HCT116 (cell line): ENCODE data around the gene ARHGEF6. TPM values are rescaled to one million over a fixed set of nuclear protein-coding genes. Genes with fewer than 3 reads are reported as not detected.

Source experiments
- ATAC-seq: fragments of 200-7000 bp; cut with Tn5 transposase; 2 replicates; pipeline ENCODE4 v1.9.1; 2020; ENCODE audit warnings: mild to moderate bottlenecking, moderate library complexity
- BruUV-seq: library from RNA; stranded (reverse); fragments of 400-500 nt; replicated peaks from 2 replicates; lab custom pipeline; 2021; lab: Mats Ljungman, UMichigan
- CTCF ChIA-PET: fragments of 300-600 bp; sonication (Branson Sonifier 250); formaldehyde crosslinking; loops from one replicate; lab custom pipeline; 2021; ENCODE audit warnings: antibody characterized with exemption; lab: Charles Lee
- POLR2A ChIA-PET: fragments of 300-600, 350-600 bp; sonication (Branson Sonifier 250); formaldehyde crosslinking; loops from one replicate; lab custom pipeline; 2021; ENCODE audit warnings: antibody characterized with exemption; lab: Charles Lee
- RAD21 ChIA-PET, 2 experiments: fragments of 300-600 bp; sonication (Branson Sonifier 250); formaldehyde crosslinking; loops; one replicate each; lab custom pipeline; 2023; ENCODE audit warnings: low total read pairs in 2 of 2; ENCODE audit not compliant: uncharacterized antibody in 2 of 2, unreplicated experiment in 2 of 2, low non-redundant PET in 1 of 2; lab: Charles Lee
- DNase-seq: peaks from one replicate; pipeline ENCODE4 v3.0.0-alpha.2; 2010; ENCODE audit warnings: low read depth, low spot score
- H2AFZ ChIP-seq: fragments of 200-600 bp; shearing (Covaris generic), sonication (generic); 2 replicates; pipeline ENCODE4 v1.6.1; 2017; ENCODE audit warnings: low read depth, mixed run types, mixed read lengths, antibody characterized with exemption, low read length; ENCODE audit not compliant: poor library complexity, severe bottlenecking
- H3K27ac ChIP-seq: 2 replicates; pipeline ENCODE4 v1.5.1; 2012; ENCODE audit warnings: low read depth, low read length
- H3K27me3 ChIP-seq: fragments of 200-600 bp; sonication (generic); 2 replicates; pipeline ENCODE4 v1.6.1; 2016; ENCODE audit warnings: mixed run types, low read length, mixed read lengths; ENCODE audit not compliant: insufficient read depth
- H3K36me3 ChIP-seq, 2 experiments: fragments of 200-500 bp in 1 of 2; fragments of 200-600 bp in 1 of 2; sonication (Bioruptor generic) in 1 of 2; sonication (generic) in 1 of 2; 2 replicates each; pipeline versions ENCODE4 v1.5.1 to v1.6.1; 2014 to 2016; ENCODE audit warnings: low read length in 2 of 2, inconsistent platforms in 1 of 2, mixed read lengths in 1 of 2, mixed run types in 1 of 2; ENCODE audit not compliant: insufficient read depth in 2 of 2, control insufficient read depth in 1 of 2
- H3K4me1 ChIP-seq, 2 experiments: fragments of 200-600 bp in 1 of 2; sonication (generic) in 1 of 2; 2 replicates each; pipeline versions ENCODE4 v1.5.1 to v1.6.1; 2012 to 2017; ENCODE audit warnings: low read length in 2 of 2, inconsistent platforms in 1 of 2, mild to moderate bottlenecking in 1 of 2, mixed read lengths in 1 of 2, mixed run types in 1 of 2, moderate library complexity in 1 of 2; ENCODE audit not compliant: insufficient read depth in 2 of 2, control insufficient read depth in 1 of 2
- H3K4me2 ChIP-seq: fragments of 200-600 bp; sonication (generic); 2 replicates; pipeline ENCODE4 v1.6.1; 2017; ENCODE audit warnings: mixed run types, low read length, mixed read lengths
- H3K4me3 ChIP-seq, 2 experiments: fragments of 200-600 bp in 1 of 2; sonication (generic) in 1 of 2; replicated peaks in 1 of 2; 2 replicates each; pipeline ENCODE4 v1.5.1; 2011 to 2016; ENCODE audit warnings: low read length in 2 of 2, control low read depth in 1 of 2, low read depth in 1 of 2, mild to moderate bottlenecking in 1 of 2, mixed read lengths in 1 of 2, mixed run types in 1 of 2
- H3K79me2 ChIP-seq: fragments of 200-600 bp; sonication (generic); 2 replicates; pipeline ENCODE4 v1.6.1; 2017; ENCODE audit warnings: mild to moderate bottlenecking, mixed run types, low read length, moderate library complexity, mixed read lengths; ENCODE audit not compliant: insufficient read depth
- H3K9ac ChIP-seq: fragments of 200-600 bp; sonication (generic); 2 replicates; pipeline ENCODE4 v1.6.1; 2016; ENCODE audit warnings: low read length, mixed read lengths
- H3K9me2 ChIP-seq: fragments of 200-600 bp; sonication (generic), shearing (Covaris generic); 2 replicates; pipeline ENCODE4 v1.6.1; 2017; ENCODE audit warnings: mixed run types, mild to moderate bottlenecking, moderate library complexity; ENCODE audit not compliant: insufficient read depth
- H3K9me3 ChIP-seq, 2 experiments: fragments of 200-500 bp in 1 of 2; fragments of 200-600 bp in 1 of 2; sonication (Bioruptor generic) in 1 of 2; sonication (generic) in 1 of 2; 2 replicates each; pipeline ENCODE4 v1.6.1; 2014 to 2017; ENCODE audit warnings: low read length in 2 of 2, mixed read lengths in 2 of 2, inconsistent platforms in 1 of 2, low read depth in 1 of 2, mild to moderate bottlenecking in 1 of 2, mixed run types in 1 of 2, moderate library complexity in 1 of 2; ENCODE audit not compliant: control insufficient read depth in 1 of 2, insufficient read depth in 1 of 2
- H4K20me1 ChIP-seq: fragments of 200-600 bp; sonication (generic), shearing (Covaris generic); 2 replicates; pipeline ENCODE4 v1.6.1; 2017; ENCODE audit warnings: mixed run types, mild to moderate bottlenecking, moderate library complexity; ENCODE audit not compliant: insufficient read depth
- CBX3 ChIP-seq: IDR thresholded peaks from 2 replicates; pipeline ENCODE4 v1.6.1; 2012; ENCODE audit warnings: low read depth
- ELF1 ChIP-seq: IDR thresholded peaks from 2 replicates; pipeline ENCODE4 v1.6.1; 2012; ENCODE audit warnings: low read depth, borderline replicate concordance
- EZH2 ChIP-seq: fragments of 200-600 bp; sonication (generic); IDR thresholded peaks from 2 replicates; pipeline ENCODE4 v1.6.1; 2017; ENCODE audit warnings: antibody characterized with exemption, mixed run types
- EZH2phosphoT487 ChIP-seq: fragments of 200-600 bp; IDR thresholded peaks from 2 replicates; pipeline ENCODE4 v1.6.1; 2018; ENCODE audit warnings: antibody characterized with exemption, borderline replicate concordance
- POLR2A ChIP-seq: IDR thresholded peaks from 2 replicates; pipeline ENCODE4 v1.7.0; 2011; ENCODE audit warnings: borderline replicate concordance; ENCODE audit not compliant: insufficient read depth, insufficient read length; ENCODE audit errors: extremely low read depth
- POLR2AphosphoS5 ChIP-seq: IDR thresholded peaks from 2 replicates; pipeline ENCODE4 v1.6.1; 2011; ENCODE audit warnings: mild to moderate bottlenecking, low read depth, low read length, moderate library complexity
- SIN3A ChIP-seq: IDR thresholded peaks from 2 replicates; pipeline ENCODE4 v1.6.1; 2012; ENCODE audit warnings: low read depth
- SP1 ChIP-seq: IDR thresholded peaks from 2 replicates; pipeline ENCODE4 v1.6.1; 2012; ENCODE audit warnings: low read depth
- SRF ChIP-seq: IDR thresholded peaks from 2 replicates; pipeline ENCODE4 v1.6.1; 2012; ENCODE audit warnings: low read depth
- YY1 ChIP-seq: IDR thresholded peaks from 2 replicates; pipeline ENCODE4 v1.6.1; 2011; ENCODE audit warnings: low read length, low read depth, moderate library complexity, mild to moderate bottlenecking; ENCODE audit not compliant: insufficient replicate concordance; ENCODE audit errors: extremely low read depth
- ZNF274 ChIP-seq: fragments of 200-500 bp; sonication (Bioruptor generic); IDR thresholded peaks from 2 replicates; pipeline ENCODE4 v1.6.1; 2014; ENCODE audit warnings: mild to moderate bottlenecking, low read depth, low read length, inconsistent platforms
- intact Hi-C: fragments of 100-400 bp; cut with micrococcal nuclease; formaldehyde crosslinking; loops from 2 replicates; pipeline ENCODE4 v1.10.0; 2022
- total RNA-seq: library from RNA; stranded (reverse); gene quantifications from one replicate; pipeline ENCODE4 v1.2.1, GENCODE V29; 2021; ENCODE audit not compliant: unreplicated experiment
- TF ChIP-seq, protein P1 (sequence below): IDR thresholded peaks from 2 replicates; pipeline ENCODE4 v1.6.1; 2012; ENCODE audit warnings: low read depth
- TF ChIP-seq, protein P2 (sequence below): IDR thresholded peaks from 2 replicates; pipeline ENCODE4 v1.6.1; 2011; ENCODE audit warnings: mild to moderate bottlenecking, low read length, moderate library complexity; ENCODE audit not compliant: insufficient replicate concordance; ENCODE audit errors: extremely low read depth
- TF ChIP-seq, protein P3 (sequence below): IDR thresholded peaks from 2 replicates; pipeline ENCODE4 v1.6.1; 2012
- TF ChIP-seq, protein P4 (sequence below), 3 experiments: fragments of 200-600 bp in 1 of 3; sonication (generic) in 1 of 3; IDR thresholded peaks in 2 of 3; conservative IDR thresholded peaks in 1 of 3; 2 replicates each; pipeline ENCODE4 v1.5.1; 2012 to 2017; ENCODE audit warnings: low read depth in 2 of 3, low read length in 2 of 3, antibody characterized with exemption in 1 of 3, borderline replicate concordance in 1 of 3, control low read depth in 1 of 3, mild to moderate bottlenecking in 1 of 3, mixed read lengths in 1 of 3, mixed run types in 1 of 3, moderate library complexity in 1 of 3; ENCODE audit not compliant: insufficient read depth in 1 of 3

The ARHGEF6 gene
- total RNA-seq, 1 experiment from 2014 or later, result 1.9 TPM

DNA sequence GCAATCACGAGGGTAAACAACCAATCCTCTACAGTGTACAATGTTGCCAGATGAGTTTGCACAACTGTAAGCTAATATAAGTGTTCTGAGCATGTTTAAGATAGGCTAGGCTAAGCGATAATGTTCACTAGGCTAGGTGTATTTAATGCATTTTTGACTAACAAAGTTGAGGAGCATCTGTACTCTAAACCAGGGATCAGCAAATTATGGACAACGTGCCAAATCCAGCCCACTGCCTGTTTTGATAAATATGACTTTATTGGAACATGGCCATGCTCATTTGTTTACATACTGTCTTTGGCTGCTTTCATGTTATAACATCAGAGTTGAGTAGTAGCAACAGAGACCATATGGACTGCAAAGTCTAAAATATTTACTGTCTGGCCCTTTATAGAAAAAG, 46.3 kb upstream of the ARHGEF6 start:
- no TSS peak for BruUV-seq
- TF ChIP-seq YY1 (no peak), EZH2phosphoT487 (no peak), EZH2 (no peak), POLR2A (no peak), POLR2AphosphoS5 (no peak), SP1 (no peak), SRF (no peak), ELF1 (no peak), CBX3 (no peak), SIN3A (no peak), ZNF274 (no peak)
- TF ChIP-seq, protein P1, sequence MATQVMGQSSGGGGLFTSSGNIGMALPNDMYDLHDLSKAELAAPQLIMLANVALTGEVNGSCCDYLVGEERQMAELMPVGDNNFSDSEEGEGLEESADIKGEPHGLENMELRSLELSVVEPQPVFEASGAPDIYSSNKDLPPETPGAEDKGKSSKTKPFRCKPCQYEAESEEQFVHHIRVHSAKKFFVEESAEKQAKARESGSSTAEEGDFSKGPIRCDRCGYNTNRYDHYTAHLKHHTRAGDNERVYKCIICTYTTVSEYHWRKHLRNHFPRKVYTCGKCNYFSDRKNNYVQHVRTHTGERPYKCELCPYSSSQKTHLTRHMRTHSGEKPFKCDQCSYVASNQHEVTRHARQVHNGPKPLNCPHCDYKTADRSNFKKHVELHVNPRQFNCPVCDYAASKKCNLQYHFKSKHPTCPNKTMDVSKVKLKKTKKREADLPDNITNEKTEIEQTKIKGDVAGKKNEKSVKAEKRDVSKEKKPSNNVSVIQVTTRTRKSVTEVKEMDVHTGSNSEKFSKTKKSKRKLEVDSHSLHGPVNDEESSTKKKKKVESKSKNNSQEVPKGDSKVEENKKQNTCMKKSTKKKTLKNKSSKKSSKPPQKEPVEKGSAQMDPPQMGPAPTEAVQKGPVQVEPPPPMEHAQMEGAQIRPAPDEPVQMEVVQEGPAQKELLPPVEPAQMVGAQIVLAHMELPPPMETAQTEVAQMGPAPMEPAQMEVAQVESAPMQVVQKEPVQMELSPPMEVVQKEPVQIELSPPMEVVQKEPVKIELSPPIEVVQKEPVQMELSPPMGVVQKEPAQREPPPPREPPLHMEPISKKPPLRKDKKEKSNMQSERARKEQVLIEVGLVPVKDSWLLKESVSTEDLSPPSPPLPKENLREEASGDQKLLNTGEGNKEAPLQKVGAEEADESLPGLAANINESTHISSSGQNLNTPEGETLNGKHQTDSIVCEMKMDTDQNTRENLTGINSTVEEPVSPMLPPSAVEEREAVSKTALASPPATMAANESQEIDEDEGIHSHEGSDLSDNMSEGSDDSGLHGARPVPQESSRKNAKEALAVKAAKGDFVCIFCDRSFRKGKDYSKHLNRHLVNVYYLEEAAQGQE, result no peak
- TF ChIP-seq, protein P2, sequence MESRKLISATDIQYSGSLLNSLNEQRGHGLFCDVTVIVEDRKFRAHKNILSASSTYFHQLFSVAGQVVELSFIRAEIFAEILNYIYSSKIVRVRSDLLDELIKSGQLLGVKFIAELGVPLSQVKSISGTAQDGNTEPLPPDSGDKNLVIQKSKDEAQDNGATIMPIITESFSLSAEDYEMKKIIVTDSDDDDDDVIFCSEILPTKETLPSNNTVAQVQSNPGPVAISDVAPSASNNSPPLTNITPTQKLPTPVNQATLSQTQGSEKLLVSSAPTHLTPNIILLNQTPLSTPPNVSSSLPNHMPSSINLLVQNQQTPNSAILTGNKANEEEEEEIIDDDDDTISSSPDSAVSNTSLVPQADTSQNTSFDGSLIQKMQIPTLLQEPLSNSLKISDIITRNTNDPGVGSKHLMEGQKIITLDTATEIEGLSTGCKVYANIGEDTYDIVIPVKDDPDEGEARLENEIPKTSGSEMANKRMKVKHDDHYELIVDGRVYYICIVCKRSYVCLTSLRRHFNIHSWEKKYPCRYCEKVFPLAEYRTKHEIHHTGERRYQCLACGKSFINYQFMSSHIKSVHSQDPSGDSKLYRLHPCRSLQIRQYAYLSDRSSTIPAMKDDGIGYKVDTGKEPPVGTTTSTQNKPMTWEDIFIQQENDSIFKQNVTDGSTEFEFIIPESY, result no peak
- TF ChIP-seq, protein P3, sequence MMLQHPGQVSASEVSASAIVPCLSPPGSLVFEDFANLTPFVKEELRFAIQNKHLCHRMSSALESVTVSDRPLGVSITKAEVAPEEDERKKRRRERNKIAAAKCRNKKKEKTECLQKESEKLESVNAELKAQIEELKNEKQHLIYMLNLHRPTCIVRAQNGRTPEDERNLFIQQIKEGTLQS, result no peak
- TF ChIP-seq, protein P4, sequence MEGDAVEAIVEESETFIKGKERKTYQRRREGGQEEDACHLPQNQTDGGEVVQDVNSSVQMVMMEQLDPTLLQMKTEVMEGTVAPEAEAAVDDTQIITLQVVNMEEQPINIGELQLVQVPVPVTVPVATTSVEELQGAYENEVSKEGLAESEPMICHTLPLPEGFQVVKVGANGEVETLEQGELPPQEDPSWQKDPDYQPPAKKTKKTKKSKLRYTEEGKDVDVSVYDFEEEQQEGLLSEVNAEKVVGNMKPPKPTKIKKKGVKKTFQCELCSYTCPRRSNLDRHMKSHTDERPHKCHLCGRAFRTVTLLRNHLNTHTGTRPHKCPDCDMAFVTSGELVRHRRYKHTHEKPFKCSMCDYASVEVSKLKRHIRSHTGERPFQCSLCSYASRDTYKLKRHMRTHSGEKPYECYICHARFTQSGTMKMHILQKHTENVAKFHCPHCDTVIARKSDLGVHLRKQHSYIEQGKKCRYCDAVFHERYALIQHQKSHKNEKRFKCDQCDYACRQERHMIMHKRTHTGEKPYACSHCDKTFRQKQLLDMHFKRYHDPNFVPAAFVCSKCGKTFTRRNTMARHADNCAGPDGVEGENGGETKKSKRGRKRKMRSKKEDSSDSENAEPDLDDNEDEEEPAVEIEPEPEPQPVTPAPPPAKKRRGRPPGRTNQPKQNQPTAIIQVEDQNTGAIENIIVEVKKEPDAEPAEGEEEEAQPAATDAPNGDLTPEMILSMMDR (IDR thresholded peaks at IDR 0.05 in 2 of 3, conservative IDR thresholded peaks at IDR 0.05 in 1 of 3; ENCODE audit: borderline replicate concordance in 1 of 3, insufficient read depth in 1 of 3, low read depth in 2 of 3, low read length in 2 of 3), result no peak
- no peak for DNase-seq
- H3K9me3 ChIP-seq, result no peaks in the 10 kb centered on the region
- H4K20me1 ChIP-seq, result no peaks in the 10 kb centered on the region
- no peak overlapping the region for H3K27ac ChIP-seq
- H3K9ac ChIP-seq, result no peak overlapping the region
- intact Hi-C loops, result no loop called here
- ChIA-PET POLR2A (no interaction called here), CTCF (no interaction called here), RAD21 (no interaction called here)
- no peak overlapping the region for H3K4me2 ChIP-seq
- H3K4me1 ChIP-seq, result 0 out of 4 replicates have a peak, but pooled peaks cover 0 to 3% of the 10 kb centered on the region in 2 experiments
- H3K4me3 ChIP-seq, result no peak overlapping the region
- no peaks in the 10 kb centered on the region for H3K9me2 ChIP-seq
- H3K79me2 ChIP-seq, result no peaks in the 10 kb centered on the region
- no peaks in the 10 kb centered on the region for H3K27me3 ChIP-seq
- no peak overlapping the region for H2AFZ ChIP-seq
- no peak for ATAC-seq
- H3K36me3 ChIP-seq, result no peaks in the 10 kb centered on the region
